Astrocyte (in vitro differentiated cells and primary cell): ENCODE measurements around the gene OSBPL6. TPM values are rescaled to one million over a fixed set of nuclear protein-coding genes. Genes with fewer than 3 reads are reported as not detected.

ENCODE experiments used
- DNase-seq: peaks from one replicate; pipeline ENCODE4 v3.0.0-alpha.2; 2010; ENCODE audit warnings: low read depth
- FAIRE-seq: peaks from 2 replicates; lab custom pipeline; 2011; peaks lifted over from hg19 to GRCh38; lab: Jason Lieb, UNC
- H2AFZ ChIP-seq: 2 replicates; pipeline ENCODE4 v1.6.0; 2012; ENCODE audit warnings: low read depth, low read length, inconsistent platforms
- H3K27ac ChIP-seq: 2 replicates; pipeline ENCODE4 v1.5.1; 2011; ENCODE audit warnings: low read depth, low read length, inconsistent platforms
- H3K27me3 ChIP-seq: 2 replicates; pipeline ENCODE4 v1.6.0; 2011; ENCODE audit warnings: low read length, inconsistent platforms; ENCODE audit not compliant: insufficient read depth
- H3K36me3 ChIP-seq: 2 replicates; pipeline ENCODE4 v1.5.1; 2011; ENCODE audit warnings: low read length, inconsistent platforms; ENCODE audit not compliant: insufficient read depth
- H3K4me1 ChIP-seq: 2 replicates; pipeline ENCODE4 v1.5.1; 2011; ENCODE audit warnings: low read length, inconsistent platforms; ENCODE audit not compliant: insufficient read depth
- H3K4me2 ChIP-seq: 2 replicates; pipeline ENCODE4 v1.6.0; 2012; ENCODE audit warnings: low read length, inconsistent platforms
- H3K4me3 ChIP-seq: 2 replicates; pipeline ENCODE4 v1.5.1; 2011; ENCODE audit warnings: low read depth, mild to moderate bottlenecking, low read length, inconsistent platforms; ENCODE audit not compliant: insufficient read depth
- H3K79me2 ChIP-seq: 2 replicates; pipeline ENCODE4 v1.6.0; 2012; ENCODE audit warnings: mild to moderate bottlenecking, low read length, inconsistent platforms; ENCODE audit not compliant: insufficient read depth
- H3K9ac ChIP-seq: 2 replicates; pipeline ENCODE4 v1.6.0; 2012; ENCODE audit warnings: mild to moderate bottlenecking, low read length, inconsistent platforms
- H3K9me3 ChIP-seq: 2 replicates; pipeline ENCODE4 v1.5.1; 2012; ENCODE audit warnings: low read depth, mild to moderate bottlenecking, low read length, inconsistent platforms; ENCODE audit not compliant: insufficient read depth
- H4K20me1 ChIP-seq: 2 replicates; pipeline ENCODE4 v1.6.0; 2012; ENCODE audit warnings: low read length, inconsistent platforms; ENCODE audit not compliant: insufficient read depth
- H3K27ac Mint-ChIP-seq: one replicate; pipeline ENCODE4 v1.8.0; 2021; ENCODE audit warnings: mild to moderate bottlenecking, mixed read lengths; ENCODE audit not compliant: unreplicated experiment
- H3K27me3 Mint-ChIP-seq: one replicate; pipeline ENCODE4 v1.8.0; 2021; ENCODE audit warnings: low read depth, mixed read lengths; ENCODE audit not compliant: unreplicated experiment
- H3K36me3 Mint-ChIP-seq: one replicate; pipeline ENCODE4 v1.8.0; 2021; ENCODE audit warnings: low read depth, mixed read lengths; ENCODE audit not compliant: unreplicated experiment
- H3K4me1 Mint-ChIP-seq: one replicate; pipeline ENCODE4 v1.8.0; 2021; ENCODE audit warnings: low read depth, mixed read lengths; ENCODE audit not compliant: unreplicated experiment
- H3K4me3 Mint-ChIP-seq: one replicate; pipeline ENCODE4 v1.8.0; 2021; ENCODE audit warnings: mild to moderate bottlenecking, moderate library complexity, mixed read lengths; ENCODE audit not compliant: unreplicated experiment
- H3K9me3 Mint-ChIP-seq: one replicate; pipeline ENCODE4 v1.8.0; 2021; ENCODE audit warnings: mild to moderate bottlenecking, mixed read lengths; ENCODE audit not compliant: unreplicated experiment
- CTCF ChIP-seq: IDR thresholded peaks from 2 replicates; pipeline ENCODE4 v1.5.1; 2011; ENCODE audit warnings: low read depth, mild to moderate bottlenecking, inconsistent platforms, low read length, moderate library complexity; ENCODE audit not compliant: insufficient read depth
- EZH2 ChIP-seq: IDR thresholded peaks from 2 replicates; pipeline ENCODE4 v1.6.1; 2012; ENCODE audit warnings: mild to moderate bottlenecking, low read length, inconsistent platforms; ENCODE audit not compliant: insufficient read depth
- total RNA-seq: library from RNA; stranded (reverse); gene quantifications from 2 replicates; pipeline ENCODE4 v1.2.1, GENCODE V29; 2021

The OSBPL6 gene
- total RNA-seq, 1 donor from 2014 or later, result 13.4 TPM

GRCh38 chr2:178269438-178270224, 75.3 kb downstream of the OSBPL6 start:
- H3K4me3 Mint-ChIP-seq, result no peak overlapping the region
- H3K27ac ChIP-seq, result no peak overlapping the region
- H3K27me3 ChIP-seq, result no peaks in the 10 kb centered on the region
- H4K20me1 ChIP-seq, result no peaks in the 10 kb centered on the region
- FAIRE-seq (no peak), DNase-seq (no peak)
- H3K4me2 ChIP-seq, result no peak overlapping the region
- H3K9ac ChIP-seq, result no peak overlapping the region
- H3K4me3 ChIP-seq, result no peak overlapping the region
- H3K9me3 ChIP-seq, result no peaks in the 10 kb centered on the region
- no peaks in the 10 kb centered on the region for H3K4me1 ChIP-seq
- peaks cover 4% of the 10 kb centered on the region for H3K4me1 Mint-ChIP-seq
- H3K9me3 Mint-ChIP-seq, result no peaks in the 10 kb centered on the region
- no peaks in the 10 kb centered on the region for H3K27me3 Mint-ChIP-seq
- H3K79me2 ChIP-seq, result no peaks in the 10 kb centered on the region
- H3K36me3 Mint-ChIP-seq, result no peaks in the 10 kb centered on the region
- H2AFZ ChIP-seq, result no peak overlapping the region
- H3K36me3 ChIP-seq, result no peaks in the 10 kb centered on the region
- no peak for TF ChIP-seq EZH2
- TF ChIP-seq CTCF, result no peak
- H3K27ac Mint-ChIP-seq, result no peak overlapping the region

GRCh38 chr2:178270338-178270737, 76.0 kb downstream of the OSBPL6 start:
- Histone ChIP-seq H3K27me3 (no peaks in the 10 kb centered on the region), H2AFZ (no peak overlapping the region), H3K9me3 (no peaks in the 10 kb centered on the region), H3K4me3 (no peak overlapping the region), H3K4me1 (no peaks in the 10 kb centered on the region), H3K27ac (no peak overlapping the region), H3K9ac (no peak overlapping the region), H3K36me3 (no peaks in the 10 kb centered on the region), H3K4me2 (no peak overlapping the region), H4K20me1 (no peaks in the 10 kb centered on the region), H3K79me2 (no peaks in the 10 kb centered on the region)
- Mint-ChIP-seq H3K4me1 (peaks cover 4% of the 10 kb centered on the region), H3K27ac (no peak overlapping the region), H3K9me3 (no peaks in the 10 kb centered on the region), H3K36me3 (no peaks in the 10 kb centered on the region), H3K27me3 (no peaks in the 10 kb centered on the region), H3K4me3 (no peak overlapping the region)
- FAIRE-seq, result no peak
- no peak for DNase-seq
- TF ChIP-seq EZH2 (no peak), CTCF (no peak)

- H3K4me2 ChIP-seq, result no peak overlapping the region
- H3K27ac Mint-ChIP-seq, result no peak overlapping the region
- no peaks in the 10 kb centered on the region for H3K4me1 ChIP-seq
- no peaks in the 10 kb centered on the region for H3K36me3 ChIP-seq
- H3K9me3 Mint-ChIP-seq, result no peaks in the 10 kb centered on the region
- no peaks in the 10 kb centered on the region for H4K20me1 ChIP-seq
- H3K9ac ChIP-seq, result no peak overlapping the region
- DNase-seq (no peak), FAIRE-seq (no peak)
- peaks cover under 1% of the 10 kb centered on the region for H3K4me1 Mint-ChIP-seq
- H3K27me3 Mint-ChIP-seq, result no peaks in the 10 kb centered on the region
- no peaks in the 10 kb centered on the region for H3K79me2 ChIP-seq
- TF ChIP-seq CTCF (no peak), EZH2 (no peak)
- H3K27me3 ChIP-seq, result no peaks in the 10 kb centered on the region
- H3K4me3 ChIP-seq, result no peak overlapping the region
- H3K27ac ChIP-seq, result no peak overlapping the region
- H3K4me3 Mint-ChIP-seq, result no peak overlapping the region
- H2AFZ ChIP-seq, result no peak overlapping the region
- no peaks in the 10 kb centered on the region for H3K36me3 Mint-ChIP-seq
- H3K9me3 ChIP-seq, result no peaks in the 10 kb centered on the region
Observed at GRCh38 chr2:178271094-178271493, 76.8 kb downstream of the OSBPL6 start.
